Measurements from ENCODE around the gene BRF1.

GRCh38 chr14:105179191-105179590 is 121.6 kb downstream of the BRF1 start:
- TF ChIP-seq TCF12 (IDR thresholded peaks at IDR 0.05; ENCODE audit: low read depth, low read length) (no peak), ATF2 (IDR thresholded peaks at IDR 0.05; ENCODE audit: low read length) (no peak), TAF1 (IDR thresholded peaks at IDR 0.05; ENCODE audit: low read depth, low read length) (no peak), CTCF (IDR thresholded peaks at IDR 0.05; ENCODE audit: control extremely low read depth in 1 of 3, insufficient read depth in 1 of 3, low read depth in 1 of 3, low read length in 3 of 3) (no peak), MAFK (IDR thresholded peaks at IDR 0.05; ENCODE audit: low read depth, low read length) (no peak), SRF (IDR thresholded peaks at IDR 0.05; ENCODE audit: low read depth, low read length) (no peak), SP2 (IDR thresholded peaks at IDR 0.05; ENCODE audit: low read length) (no peak), SP1 (IDR thresholded peaks at IDR 0.05; ENCODE audit: low read depth, low read length) (no peak), JUND (IDR thresholded peaks at IDR 0.05; ENCODE audit: low read length) (no peak), EZH2 (IDR thresholded peaks at IDR 0.05; ENCODE audit: low read depth, low read length, severe bottlenecking) (no peak), BRCA1 (IDR thresholded peaks at IDR 0.05; ENCODE audit: low read depth, low read length) (no peak), ATF3 (IDR thresholded peaks at IDR 0.05; ENCODE audit: insufficient read depth, low read depth, low read length) (no peak), GABPA (IDR thresholded peaks at IDR 0.05; ENCODE audit: borderline replicate concordance, insufficient read depth, low read length) (no peak), RAD21 (IDR thresholded peaks at IDR 0.05 in 1 of 2, conservative IDR thresholded peaks at IDR 0.05 in 1 of 2; ENCODE audit: low read depth in 2 of 2, low read length in 2 of 2) (no peak)
